Upper lobe of right lung (tissue), 1 donor: ENCODE results near the gene ZBTB22. TPM values are rescaled to one million over a fixed set of nuclear protein-coding genes. Genes with fewer than 3 reads are reported as not detected.

Source experiments
- ATAC-seq: fragments of 200-7000 bp; cut with Tn5 transposase; one replicate; pipeline ENCODE4 v1.9.1; 2020; ENCODE audit warnings: mild to moderate bottlenecking, moderate library complexity
- DNase-seq: peaks from one replicate; pipeline ENCODE4 v3.0.0-alpha.2; 2020
- H3K27ac ChIP-seq: fragments of 200-600 bp; one replicate; pipeline ENCODE4 v1.8.0; 2022
- H3K27me3 ChIP-seq: fragments of 200-600 bp; one replicate; pipeline ENCODE4 v1.8.0; 2022; ENCODE audit warnings: mild to moderate bottlenecking
- H3K36me3 ChIP-seq: fragments of 200-600 bp; one replicate; pipeline ENCODE4 v1.8.0; 2022
- H3K4me1 ChIP-seq: fragments of 200-600 bp; one replicate; pipeline ENCODE4 v1.8.0; 2022
- H3K4me3 ChIP-seq: fragments of 200-600 bp; one replicate; pipeline ENCODE4 v1.8.0; 2022; ENCODE audit warnings: mild to moderate bottlenecking
- H3K9me3 ChIP-seq: fragments of 200-600 bp; one replicate; pipeline ENCODE4 v1.8.0; 2022
- CTCF ChIP-seq: fragments of 200-600 bp; IDR thresholded peaks from one replicate; pipeline ENCODE4 v1.8.0; 2022; ENCODE audit warnings: antibody characterized with exemption
- intact Hi-C: fragments of 100-400 bp; cut with DNase I; formaldehyde crosslinking; loops from one replicate; pipeline ENCODE4 v1.11.0; 2022
- total RNA-seq: library from RNA; stranded (reverse); fragmentation: NEBNext Ultra II Directional; extraction: Animal tissue kit (Norgen Biotek cat#: 25700); gene quantifications from one replicate; pipeline ENCODE4 v1.2.1, GENCODE V29; 2021
- donor health status: DM: no; HTN: yes; CAD: no; lungs with severe emphysema.

ZBTB22 gene
- total RNA-seq, 1 donor from 2014 or later, result 26.2 TPM

GRCh38 chr6:33314515-33314942 is 3.0 kb downstream of the ZBTB22 start:
- peak overlapping the region; percentile 92 for H3K4me3 ChIP-seq
- H3K36me3 ChIP-seq, result peaks cover 28% of the 10 kb centered on the region
- H3K4me1 ChIP-seq, result peaks cover 51% of the 10 kb centered on the region
- no peak for TF ChIP-seq CTCF
- ATAC-seq (peak; percentile 57), DNase-seq (peak; percentile 75)
- no peaks in the 10 kb centered on the region for H3K27me3 ChIP-seq
- H3K9me3 ChIP-seq, result no peaks in the 10 kb centered on the region
- peak overlapping the region; percentile 99 for H3K27ac ChIP-seq
- intact Hi-C loops, result no loop called here

- peak within 1 kb of the TSS; percentile 99 for H3K27ac ChIP-seq
- intact Hi-C loops, result no loop called here
- peaks cover 27% of the 10 kb centered on the region for H3K36me3 ChIP-seq
- no peaks in the 10 kb centered on the region for H3K27me3 ChIP-seq
- ATAC-seq (peak; percentile 35), DNase-seq (peak; percentile 83)
- H3K9me3 ChIP-seq, result no peaks in the 10 kb centered on the region
- H3K4me1 ChIP-seq, result peaks cover 46% of the 10 kb centered on the region
- TF ChIP-seq CTCF, result no peak
- peak within 1 kb of the TSS; percentile 92 for H3K4me3 ChIP-seq
Measured at GRCh38 chr6:33313709-33314514, 3.6 kb downstream of the ZBTB22 start, which contains the start of gene TAPBP. Gene TAPBP, minus strand, starts transcription at chr6:33314078. Its CDS starts 37 bp downstream, at chr6:33314041.

GRCh38 chr6:33313105-33313708 is 4.3 kb downstream of the ZBTB22 start:
- peak overlapping the region; percentile 92 for H3K4me3 ChIP-seq
- DNase-seq (peak; percentile 83), ATAC-seq (peak; percentile 5)
- H3K4me1 ChIP-seq, result peaks cover 39% of the 10 kb centered on the region
- H3K9me3 ChIP-seq, result no peaks in the 10 kb centered on the region
- peaks cover 29% of the 10 kb centered on the region for H3K36me3 ChIP-seq
- TF ChIP-seq CTCF, result no peak
- H3K27ac ChIP-seq, result peak overlapping the region; percentile 99
- intact Hi-C loops, result no loop called here
- H3K27me3 ChIP-seq, result no peaks in the 10 kb centered on the region

- intact Hi-C loops, result no loop called here
- peak; percentile 54 for ATAC-seq
- no peak for TF ChIP-seq CTCF
- DNase-seq, result peak; percentile 88
- H3K27me3 ChIP-seq, result no peaks in the 10 kb centered on the region
- peak overlapping the region; percentile 99 for H3K27ac ChIP-seq
- H3K4me3 ChIP-seq, result peak overlapping the region; percentile 92
- no peaks in the 10 kb centered on the region for H3K9me3 ChIP-seq
- peaks cover 31% of the 10 kb centered on the region for H3K36me3 ChIP-seq
- peaks cover 37% of the 10 kb centered on the region for H3K4me1 ChIP-seq
Measured at GRCh38 chr6:33312361-33313104, 5.0 kb downstream of the ZBTB22 start.

GRCh38 chr6:33306356-33306755 is 11.2 kb downstream of the ZBTB22 start:
- TF ChIP-seq CTCF, result no peak
- no peak overlapping the region for H3K4me3 ChIP-seq
- no peaks in the 10 kb centered on the region for H3K9me3 ChIP-seq
- H3K4me1 ChIP-seq, result peaks cover 12% of the 10 kb centered on the region
- no peak for DNase-seq
- intact Hi-C loops, result no loop called here
- peaks cover 77% of the 10 kb centered on the region for H3K36me3 ChIP-seq
- no peak overlapping the region for H3K27ac ChIP-seq
- ATAC-seq, result no peak
- H3K27me3 ChIP-seq, result no peaks in the 10 kb centered on the region
